SKM-1 treated with dmso at 0.1 percent for 144 hours (cell line): ENCODE results near the gene CXXC4.

Experiments
- DNase-seq: peaks from one replicate; lab custom pipeline; 2025; ENCODE audit not compliant: unreplicated experiment; lab: John Stamatoyannopoulos, UW

The CXXC4 gene

DNA sequence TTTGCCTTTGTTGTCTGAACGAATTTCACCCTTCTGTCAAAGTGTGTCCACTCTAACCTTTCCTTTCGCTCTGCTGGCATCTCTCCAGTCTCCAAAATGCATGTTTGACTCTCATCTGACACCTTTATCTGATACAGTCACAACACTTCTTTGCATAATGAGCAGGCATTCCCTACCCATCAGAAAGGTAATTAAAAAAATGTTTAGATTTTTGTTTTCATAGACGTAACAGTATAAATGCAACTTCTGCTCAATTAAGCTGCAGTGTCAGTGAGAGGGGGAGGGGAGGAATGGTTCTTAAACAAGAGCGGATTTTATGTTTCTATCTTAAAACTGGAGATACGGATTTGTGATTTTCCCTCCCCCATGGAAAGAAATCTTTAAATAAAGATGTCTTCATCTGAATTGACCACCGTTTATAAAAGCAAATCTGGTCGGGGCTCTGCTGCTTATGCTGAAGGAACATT, 70.2 kb downstream of the CXXC4 start:
- no peak for DNase-seq

- DNase-seq = no peak
Measured at GRCh38 chr4:104421566-104421965, 73.1 kb downstream of the CXXC4 start.

- DNase-seq = no peak
Measured at GRCh38 chr4:104420766-104421165, 73.9 kb downstream of the CXXC4 start.
